ENCODE results near the gene ERCC8.

DNA sequence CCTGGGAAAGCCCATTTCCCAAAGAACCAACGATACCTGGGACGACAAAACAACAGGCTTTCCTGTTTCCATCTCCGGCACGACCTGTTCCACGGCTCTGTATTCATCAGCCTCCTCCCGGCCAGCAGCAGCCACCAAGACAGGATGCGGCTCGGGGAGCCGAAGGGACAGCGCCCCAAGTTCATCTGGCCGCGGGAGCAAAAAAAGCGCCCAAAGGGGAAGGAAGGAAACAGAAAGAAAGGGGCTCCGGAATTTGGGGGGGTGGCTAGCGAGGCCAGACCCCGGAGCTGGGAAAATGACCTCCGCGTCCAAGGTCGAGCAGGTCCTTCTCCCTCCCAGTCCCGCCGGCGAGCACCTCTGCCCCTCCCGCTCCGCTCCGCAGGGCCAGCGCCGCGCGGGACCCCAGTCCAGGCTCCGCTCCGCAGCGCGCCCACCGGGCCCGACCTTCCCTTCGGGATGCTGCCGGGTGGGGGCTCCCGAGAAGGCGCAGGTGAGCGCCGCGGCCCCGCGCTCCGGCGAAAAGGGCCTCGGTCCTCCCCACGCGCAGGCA is 101.4 kb downstream of the ERCC8 start:
- TF ChIP-seq CBFB (IDR thresholded peaks at IDR 0.05; ENCODE audit: low read depth) (no peak), ETV6 (conservative IDR thresholded peaks at IDR 0.05 in 1 of 2, IDR thresholded peaks at IDR 0.05 in 1 of 2; ENCODE audit: borderline replicate concordance in 1 of 2, low read depth in 1 of 2) (no peak), POLR2AphosphoS5 (IDR thresholded peaks at IDR 0.05; ENCODE audit: low read length) (no peak), HDAC2 (IDR thresholded peaks at IDR 0.05) (no peak), CHD2 (IDR thresholded peaks at IDR 0.05; ENCODE audit: borderline replicate concordance, low read depth, low read length) (no peak), CHD1 (IDR thresholded peaks at IDR 0.05; ENCODE audit: low read depth, low read length) (no peak), GABPA (IDR thresholded peaks at IDR 0.05; ENCODE audit: low read depth) (no peak)
- TF ChIP-seq, protein P1, sequence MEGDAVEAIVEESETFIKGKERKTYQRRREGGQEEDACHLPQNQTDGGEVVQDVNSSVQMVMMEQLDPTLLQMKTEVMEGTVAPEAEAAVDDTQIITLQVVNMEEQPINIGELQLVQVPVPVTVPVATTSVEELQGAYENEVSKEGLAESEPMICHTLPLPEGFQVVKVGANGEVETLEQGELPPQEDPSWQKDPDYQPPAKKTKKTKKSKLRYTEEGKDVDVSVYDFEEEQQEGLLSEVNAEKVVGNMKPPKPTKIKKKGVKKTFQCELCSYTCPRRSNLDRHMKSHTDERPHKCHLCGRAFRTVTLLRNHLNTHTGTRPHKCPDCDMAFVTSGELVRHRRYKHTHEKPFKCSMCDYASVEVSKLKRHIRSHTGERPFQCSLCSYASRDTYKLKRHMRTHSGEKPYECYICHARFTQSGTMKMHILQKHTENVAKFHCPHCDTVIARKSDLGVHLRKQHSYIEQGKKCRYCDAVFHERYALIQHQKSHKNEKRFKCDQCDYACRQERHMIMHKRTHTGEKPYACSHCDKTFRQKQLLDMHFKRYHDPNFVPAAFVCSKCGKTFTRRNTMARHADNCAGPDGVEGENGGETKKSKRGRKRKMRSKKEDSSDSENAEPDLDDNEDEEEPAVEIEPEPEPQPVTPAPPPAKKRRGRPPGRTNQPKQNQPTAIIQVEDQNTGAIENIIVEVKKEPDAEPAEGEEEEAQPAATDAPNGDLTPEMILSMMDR (IDR thresholded peaks at IDR 0.05 in 2 of 3, conservative IDR thresholded peaks at IDR 0.05 in 1 of 3; ENCODE audit: control insufficient read depth in 2 of 3, extremely low read depth in 1 of 3, insufficient read depth in 1 of 3, low read depth in 3 of 3, low read length in 3 of 3), result no peak
- TF ChIP-seq, protein P2, sequence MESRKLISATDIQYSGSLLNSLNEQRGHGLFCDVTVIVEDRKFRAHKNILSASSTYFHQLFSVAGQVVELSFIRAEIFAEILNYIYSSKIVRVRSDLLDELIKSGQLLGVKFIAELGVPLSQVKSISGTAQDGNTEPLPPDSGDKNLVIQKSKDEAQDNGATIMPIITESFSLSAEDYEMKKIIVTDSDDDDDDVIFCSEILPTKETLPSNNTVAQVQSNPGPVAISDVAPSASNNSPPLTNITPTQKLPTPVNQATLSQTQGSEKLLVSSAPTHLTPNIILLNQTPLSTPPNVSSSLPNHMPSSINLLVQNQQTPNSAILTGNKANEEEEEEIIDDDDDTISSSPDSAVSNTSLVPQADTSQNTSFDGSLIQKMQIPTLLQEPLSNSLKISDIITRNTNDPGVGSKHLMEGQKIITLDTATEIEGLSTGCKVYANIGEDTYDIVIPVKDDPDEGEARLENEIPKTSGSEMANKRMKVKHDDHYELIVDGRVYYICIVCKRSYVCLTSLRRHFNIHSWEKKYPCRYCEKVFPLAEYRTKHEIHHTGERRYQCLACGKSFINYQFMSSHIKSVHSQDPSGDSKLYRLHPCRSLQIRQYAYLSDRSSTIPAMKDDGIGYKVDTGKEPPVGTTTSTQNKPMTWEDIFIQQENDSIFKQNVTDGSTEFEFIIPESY (IDR thresholded peaks at IDR 0.05), result no peak
- TF ChIP-seq, protein P3, sequence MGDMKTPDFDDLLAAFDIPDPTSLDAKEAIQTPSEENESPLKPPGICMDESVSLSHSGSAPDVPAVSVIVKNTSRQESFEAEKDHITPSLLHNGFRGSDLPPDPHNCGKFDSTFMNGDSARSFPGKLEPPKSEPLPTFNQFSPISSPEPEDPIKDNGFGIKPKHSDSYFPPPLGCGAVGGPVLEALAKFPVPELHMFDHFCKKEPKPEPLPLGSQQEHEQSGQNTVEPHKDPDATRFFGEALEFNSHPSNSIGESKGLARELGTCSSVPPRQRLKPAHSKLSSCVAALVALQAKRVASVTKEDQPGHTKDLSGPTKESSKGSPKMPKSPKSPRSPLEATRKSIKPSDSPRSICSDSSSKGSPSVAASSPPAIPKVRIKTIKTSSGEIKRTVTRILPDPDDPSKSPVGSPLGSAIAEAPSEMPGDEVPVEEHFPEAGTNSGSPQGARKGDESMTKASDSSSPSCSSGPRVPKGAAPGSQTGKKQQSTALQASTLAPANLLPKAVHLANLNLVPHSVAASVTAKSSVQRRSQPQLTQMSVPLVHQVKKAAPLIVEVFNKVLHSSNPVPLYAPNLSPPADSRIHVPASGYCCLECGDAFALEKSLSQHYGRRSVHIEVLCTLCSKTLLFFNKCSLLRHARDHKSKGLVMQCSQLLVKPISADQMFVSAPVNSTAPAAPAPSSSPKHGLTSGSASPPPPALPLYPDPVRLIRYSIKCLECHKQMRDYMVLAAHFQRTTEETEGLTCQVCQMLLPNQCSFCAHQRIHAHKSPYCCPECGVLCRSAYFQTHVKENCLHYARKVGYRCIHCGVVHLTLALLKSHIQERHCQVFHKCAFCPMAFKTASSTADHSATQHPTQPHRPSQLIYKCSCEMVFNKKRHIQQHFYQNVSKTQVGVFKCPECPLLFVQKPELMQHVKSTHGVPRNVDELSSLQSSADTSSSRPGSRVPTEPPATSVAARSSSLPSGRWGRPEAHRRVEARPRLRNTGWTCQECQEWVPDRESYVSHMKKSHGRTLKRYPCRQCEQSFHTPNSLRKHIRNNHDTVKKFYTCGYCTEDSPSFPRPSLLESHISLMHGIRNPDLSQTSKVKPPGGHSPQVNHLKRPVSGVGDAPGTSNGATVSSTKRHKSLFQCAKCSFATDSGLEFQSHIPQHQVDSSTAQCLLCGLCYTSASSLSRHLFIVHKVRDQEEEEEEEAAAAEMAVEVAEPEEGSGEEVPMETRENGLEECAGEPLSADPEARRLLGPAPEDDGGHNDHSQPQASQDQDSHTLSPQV (IDR thresholded peaks at IDR 0.05), result no peak
